Measurements from ENCODE around the gene HK3.

The HK3 gene

DNA sequence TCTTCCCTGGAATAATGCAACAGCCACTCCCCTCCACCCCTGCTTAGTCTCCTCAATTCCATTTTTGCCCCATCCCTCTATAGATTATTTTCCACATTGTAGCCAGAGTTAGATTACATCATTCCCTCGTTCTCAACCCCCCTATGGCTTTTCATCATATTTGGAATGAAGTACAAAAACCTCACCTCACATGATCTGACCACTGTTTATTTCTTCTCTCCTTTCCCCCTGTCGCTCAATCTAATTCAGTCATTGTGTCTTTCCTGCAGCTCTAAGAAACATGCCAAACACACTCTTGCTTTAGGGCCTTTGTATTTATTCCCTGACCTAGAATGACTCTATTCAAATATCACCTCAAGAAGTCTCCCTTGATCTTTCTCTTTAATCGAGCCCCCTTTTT lies 22.6 kb upstream of the HK3 start:
- TF ChIP-seq, protein P1, sequence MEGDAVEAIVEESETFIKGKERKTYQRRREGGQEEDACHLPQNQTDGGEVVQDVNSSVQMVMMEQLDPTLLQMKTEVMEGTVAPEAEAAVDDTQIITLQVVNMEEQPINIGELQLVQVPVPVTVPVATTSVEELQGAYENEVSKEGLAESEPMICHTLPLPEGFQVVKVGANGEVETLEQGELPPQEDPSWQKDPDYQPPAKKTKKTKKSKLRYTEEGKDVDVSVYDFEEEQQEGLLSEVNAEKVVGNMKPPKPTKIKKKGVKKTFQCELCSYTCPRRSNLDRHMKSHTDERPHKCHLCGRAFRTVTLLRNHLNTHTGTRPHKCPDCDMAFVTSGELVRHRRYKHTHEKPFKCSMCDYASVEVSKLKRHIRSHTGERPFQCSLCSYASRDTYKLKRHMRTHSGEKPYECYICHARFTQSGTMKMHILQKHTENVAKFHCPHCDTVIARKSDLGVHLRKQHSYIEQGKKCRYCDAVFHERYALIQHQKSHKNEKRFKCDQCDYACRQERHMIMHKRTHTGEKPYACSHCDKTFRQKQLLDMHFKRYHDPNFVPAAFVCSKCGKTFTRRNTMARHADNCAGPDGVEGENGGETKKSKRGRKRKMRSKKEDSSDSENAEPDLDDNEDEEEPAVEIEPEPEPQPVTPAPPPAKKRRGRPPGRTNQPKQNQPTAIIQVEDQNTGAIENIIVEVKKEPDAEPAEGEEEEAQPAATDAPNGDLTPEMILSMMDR (IDR thresholded peaks at IDR 0.05; ENCODE audit: borderline replicate concordance, control extremely low read depth, extremely low read depth, insufficient read depth, missing control alignments) = no peak
- in situ Hi-C loops (cut with MboI; ENCODE audit: low sequenced_read_pairs, unreplicated experiment) = no loop called here
- DNase-seq (ENCODE audit: low spot score) = no peak

DNA sequence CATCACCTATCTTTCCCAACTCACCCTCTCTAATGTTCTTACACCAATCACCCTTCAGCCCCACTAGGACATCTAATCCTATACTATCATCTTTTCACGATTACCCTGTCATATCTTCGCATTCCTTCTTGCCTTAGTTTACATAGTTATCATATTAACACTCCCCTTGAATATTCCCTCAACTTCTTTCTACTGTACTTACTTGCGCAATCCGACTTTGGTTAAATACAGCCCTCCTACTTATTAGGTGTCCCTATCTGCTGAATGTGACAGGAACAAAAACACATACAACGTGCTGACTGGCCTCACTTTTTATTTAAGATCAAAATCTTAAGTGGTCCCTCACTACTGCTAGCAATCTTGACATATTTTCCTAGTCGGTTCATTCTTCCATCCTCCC lies 19.5 kb upstream of the HK3 start:
- TF ChIP-seq, protein P1 (IDR thresholded peaks at IDR 0.05; ENCODE audit: borderline replicate concordance, control extremely low read depth, extremely low read depth, insufficient read depth, missing control alignments) = no peak
- in situ Hi-C loops (cut with MboI; ENCODE audit: low sequenced_read_pairs, unreplicated experiment) = no loop called here
- no peak for DNase-seq (ENCODE audit: low spot score)

DNA sequence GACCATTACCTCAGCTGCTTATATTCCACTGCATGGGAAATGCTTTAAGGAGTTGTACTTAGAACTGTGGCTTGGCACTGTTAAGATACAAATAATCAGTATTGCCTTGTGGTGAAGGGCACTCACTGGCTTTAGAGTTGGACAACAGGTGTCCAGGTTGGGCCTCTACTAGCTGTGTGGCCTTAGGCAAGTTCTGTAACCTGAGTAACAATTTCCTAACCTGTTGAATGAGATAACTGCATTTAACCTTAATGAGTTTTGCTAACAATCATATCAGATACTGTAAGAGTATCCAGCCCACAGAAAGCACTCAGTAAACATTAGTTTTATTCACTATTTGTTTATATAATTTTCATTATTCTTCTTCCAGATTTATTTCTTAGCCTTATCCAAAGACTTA lies 17.2 kb upstream of the HK3 start:
- DNase-seq (ENCODE audit: low spot score) = no peak
- in situ Hi-C loops (cut with MboI; ENCODE audit: low sequenced_read_pairs, unreplicated experiment) = no loop called here
- TF ChIP-seq, protein P1 (IDR thresholded peaks at IDR 0.05; ENCODE audit: borderline replicate concordance, control extremely low read depth, extremely low read depth, insufficient read depth, missing control alignments) = no peak

DNA sequence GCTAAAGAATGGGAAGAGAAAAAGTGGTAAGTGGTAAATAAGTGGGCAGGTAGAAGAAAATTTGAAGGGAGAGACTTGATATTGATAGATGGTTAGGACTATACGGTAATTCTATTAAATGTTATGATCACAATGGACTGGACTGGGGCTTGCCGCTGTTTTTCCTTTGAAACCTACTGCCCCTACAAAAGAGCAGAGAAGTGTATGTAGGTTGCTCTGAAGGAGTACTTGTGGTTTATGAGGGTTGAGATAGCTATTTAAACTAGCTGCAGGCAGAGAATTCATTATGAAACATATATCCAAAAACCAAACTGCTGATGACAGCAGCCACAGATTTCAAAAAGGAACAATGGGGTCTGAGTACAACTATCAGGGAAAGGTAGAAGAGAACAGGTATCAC lies 16.8 kb upstream of the HK3 start:
- in situ Hi-C loops (cut with MboI; ENCODE audit: low sequenced_read_pairs, unreplicated experiment) = no loop called here
- TF ChIP-seq, protein P1 (IDR thresholded peaks at IDR 0.05; ENCODE audit: borderline replicate concordance, control extremely low read depth, extremely low read depth, insufficient read depth, missing control alignments) = no peak
- DNase-seq (ENCODE audit: low spot score) = no peak

- DNase-seq (ENCODE audit: low spot score) = no peak
- in situ Hi-C loops (cut with MboI; ENCODE audit: low sequenced_read_pairs, unreplicated experiment) = no loop called here
- TF ChIP-seq, protein P1 (IDR thresholded peaks at IDR 0.05; ENCODE audit: borderline replicate concordance, control extremely low read depth, extremely low read depth, insufficient read depth, missing control alignments) = no peak
Observed at GRCh38 chr5:176912115-176912514, 13.0 kb upstream of the HK3 start.

DNA sequence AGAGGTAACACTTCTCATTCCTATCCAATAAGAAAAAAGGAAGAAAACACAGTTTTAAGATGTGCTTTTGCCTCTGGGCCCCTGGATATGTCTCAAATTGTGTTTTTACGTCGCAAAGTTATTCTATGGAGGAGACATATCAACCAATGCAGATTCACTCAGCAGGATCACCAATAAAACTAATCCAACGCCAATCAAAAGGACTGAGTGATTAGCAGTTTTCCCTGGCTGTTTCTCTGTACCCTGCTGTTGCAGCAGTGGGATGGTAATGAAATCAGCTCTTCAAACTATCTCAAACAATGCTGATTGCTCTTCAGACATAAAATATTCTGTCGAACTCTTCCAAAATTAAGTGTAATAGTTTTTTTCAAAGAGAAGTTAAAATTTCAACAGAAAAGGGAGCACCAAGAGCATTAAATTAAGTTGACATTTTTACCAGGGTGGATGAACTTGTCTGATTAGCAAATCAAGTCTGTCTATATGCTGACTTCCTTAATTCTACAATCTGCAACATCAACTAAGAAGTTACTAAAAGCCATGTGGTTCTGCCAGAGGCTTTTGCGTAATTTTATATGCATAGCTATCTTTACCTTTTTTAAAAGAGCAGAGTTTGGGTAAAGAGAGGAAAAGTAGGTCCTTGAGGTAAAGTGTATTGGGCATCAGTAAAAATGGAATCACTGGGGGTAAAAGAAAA lies 9.7 kb upstream of the HK3 start:
- no peak for DNase-seq (ENCODE audit: low spot score)
- in situ Hi-C loops (cut with MboI; ENCODE audit: low sequenced_read_pairs, unreplicated experiment) = no loop called here
- TF ChIP-seq, protein P1 (IDR thresholded peaks at IDR 0.05; ENCODE audit: borderline replicate concordance, control extremely low read depth, extremely low read depth, insufficient read depth, missing control alignments) = no peak

Data from GM13976 (cell line).